ENCODE data around the gene PRKAG1. TPM values are rescaled to one million over a fixed set of nuclear protein-coding genes. Genes with fewer than 3 reads are reported as not detected.
A peak's percentile ranks its signal among the peaks of the same experiment; 100 is the strongest.
"Not testable (repeated sequence)": the region's sequence is repeated elsewhere in the genome, so short reads cannot be mapped to it uniquely, and the experiment has no call there.

Gene PRKAG1
- total RNA-seq (2014; rRNA removed; shearing (Covaris generic)) = 44.2 and 51.1 TPM in 2 replicates

- Histone ChIP-seq H3K27me3 (ENCODE audit: control insufficient read depth, insufficient read depth, low read length) (no peaks in the 10 kb centered on the region), H3K36me3 (replicated peaks; ENCODE audit: control insufficient read depth, insufficient read depth, low read length) (peaks cover 14% of the 10 kb centered on the region), H3K4me3 (ENCODE audit: insufficient read depth, low read depth, low read length) (peak within 1 kb of the TSS; percentile 75)
- DNase-seq = peak; percentile 99
Measured at GRCh38 chr12:49018261-49019119, at the start of gene PRKAG1. Gene PRKAG1 (minus strand): TSS chr12:49018776. CDS start chr12:49018740, 36 bp downstream.

GRCh38 chr12:49066120-49066519 is 47.5 kb upstream of the PRKAG1 start:
- peaks cover 10% of the 10 kb centered on the region for H3K27me3 ChIP-seq (ENCODE audit: control insufficient read depth, insufficient read depth, low read length)
- no peaks in the 10 kb centered on the region for H3K36me3 ChIP-seq (replicated peaks; ENCODE audit: control insufficient read depth, insufficient read depth, low read length)
- no peak for DNase-seq
- H3K4me3 ChIP-seq (ENCODE audit: insufficient read depth, low read depth, low read length) = no peak overlapping the region

- H3K27me3 ChIP-seq (ENCODE audit: control insufficient read depth, insufficient read depth, low read length) = peaks cover 8% of the 10 kb centered on the region
- H3K4me3 ChIP-seq (ENCODE audit: insufficient read depth, low read depth, low read length) = no peak overlapping the region
- DNase-seq = no peak
- no peaks in the 10 kb centered on the region for H3K36me3 ChIP-seq (replicated peaks; ENCODE audit: control insufficient read depth, insufficient read depth, low read length)
Measured at GRCh38 chr12:49064767-49065152, 46.2 kb upstream of the PRKAG1 start.

- not testable (repeated sequence) for H3K36me3 ChIP-seq (replicated peaks; ENCODE audit: control insufficient read depth, insufficient read depth, low read length); DNase-seq; H3K27me3 ChIP-seq (ENCODE audit: control insufficient read depth, insufficient read depth, low read length); H3K4me3 ChIP-seq (ENCODE audit: insufficient read depth, low read depth, low read length)
Measured at GRCh38 chr12:49061916-49062315, 43.3 kb upstream of the PRKAG1 start.

GRCh38 chr12:49061157-49061650 is 42.6 kb upstream of the PRKAG1 start:
- no peak for DNase-seq
- Histone ChIP-seq H3K4me3 (ENCODE audit: insufficient read depth, low read depth, low read length) (peak overlapping the region; percentile 88), H3K27me3 (ENCODE audit: control insufficient read depth, insufficient read depth, low read length) (no peaks in the 10 kb centered on the region), H3K36me3 (replicated peaks; ENCODE audit: control insufficient read depth, insufficient read depth, low read length) (no peaks in the 10 kb centered on the region)

GRCh38 chr12:49060237-49061156 is 41.9 kb upstream of the PRKAG1 start, which contains the start of gene KMT2D:
Gene KMT2D (minus strand): TSS chr12:49060794. CDS start chr12:49055324, 5,470 bp downstream.
- no peaks in the 10 kb centered on the region for H3K27me3 ChIP-seq (ENCODE audit: control insufficient read depth, insufficient read depth, low read length)

GRCh38 chr12:49059299-49060171 is 41.0 kb upstream of the PRKAG1 start:
- peak; percentile 88 for DNase-seq
- peaks cover 6% of the 10 kb centered on the region for H3K36me3 ChIP-seq (replicated peaks; ENCODE audit: control insufficient read depth, insufficient read depth, low read length)
- H3K4me3 ChIP-seq (ENCODE audit: insufficient read depth, low read depth, low read length) = peak overlapping the region; percentile 88
- no peaks in the 10 kb centered on the region for H3K27me3 ChIP-seq (ENCODE audit: control insufficient read depth, insufficient read depth, low read length)

More at GRCh38 chr12:49060237-49061156, 41.9 kb upstream of the PRKAG1 start, which contains the start of gene KMT2D:
- Histone ChIP-seq H3K4me3 (ENCODE audit: insufficient read depth, low read depth, low read length) (peak within 1 kb of the TSS; percentile 88), H3K36me3 (replicated peaks; ENCODE audit: control insufficient read depth, insufficient read depth, low read length) (no peaks in the 10 kb centered on the region)
- DNase-seq = peak; percentile 98

GRCh38 chr12:49059045-49059298 is 40.4 kb upstream of the PRKAG1 start:
- Histone ChIP-seq H3K27me3 (ENCODE audit: control insufficient read depth, insufficient read depth, low read length) (no peaks in the 10 kb centered on the region), H3K36me3 (replicated peaks; ENCODE audit: control insufficient read depth, insufficient read depth, low read length) (peaks cover 11% of the 10 kb centered on the region), H3K4me3 (ENCODE audit: insufficient read depth, low read depth, low read length) (peak overlapping the region; percentile 88)
- DNase-seq = peak; percentile 47

- no peaks in the 10 kb centered on the region for H3K27me3 ChIP-seq (ENCODE audit: control insufficient read depth, insufficient read depth, low read length)
- DNase-seq = peak; percentile 40
- H3K36me3 ChIP-seq (replicated peaks; ENCODE audit: control insufficient read depth, insufficient read depth, low read length) = peaks cover 15% of the 10 kb centered on the region
- H3K4me3 ChIP-seq (ENCODE audit: insufficient read depth, low read depth, low read length) = peak overlapping the region; percentile 88
Measured at GRCh38 chr12:49058366-49059044, 39.9 kb upstream of the PRKAG1 start.

GRCh38 chr12:49057888-49058287 is 39.3 kb upstream of the PRKAG1 start:
- Histone ChIP-seq H3K27me3 (ENCODE audit: control insufficient read depth, insufficient read depth, low read length) (no peaks in the 10 kb centered on the region), H3K4me3 (ENCODE audit: insufficient read depth, low read depth, low read length) (0 out of 2 replicates have a peak overlapping the region, but pooled peaks have one; percentile 6), H3K36me3 (replicated peaks; ENCODE audit: control insufficient read depth, insufficient read depth, low read length) (peaks cover 21% of the 10 kb centered on the region)
- no peak for DNase-seq

- Histone ChIP-seq H3K36me3 (replicated peaks; ENCODE audit: control insufficient read depth, insufficient read depth, low read length) (peaks cover 34% of the 10 kb centered on the region), H3K4me3 (ENCODE audit: insufficient read depth, low read depth, low read length) (no peak overlapping the region), H3K27me3 (ENCODE audit: control insufficient read depth, insufficient read depth, low read length) (no peaks in the 10 kb centered on the region)
- DNase-seq = peak; percentile 88
Measured at GRCh38 chr12:49055978-49056754, 37.6 kb upstream of the PRKAG1 start.

GRCh38 chr12:49055092-49055491 is 36.5 kb upstream of the PRKAG1 start:
- H3K27me3 ChIP-seq (ENCODE audit: control insufficient read depth, insufficient read depth, low read length) = no peaks in the 10 kb centered on the region
- DNase-seq = no peak
- peaks cover 44% of the 10 kb centered on the region for H3K36me3 ChIP-seq (replicated peaks; ENCODE audit: control insufficient read depth, insufficient read depth, low read length)

GRCh38 chr12:49054524-49054923 is 35.9 kb upstream of the PRKAG1 start:
- Histone ChIP-seq H3K4me3 (ENCODE audit: insufficient read depth, low read depth, low read length) (no peak overlapping the region), H3K27me3 (ENCODE audit: control insufficient read depth, insufficient read depth, low read length) (no peaks in the 10 kb centered on the region), H3K36me3 (replicated peaks; ENCODE audit: control insufficient read depth, insufficient read depth, low read length) (peaks cover 48% of the 10 kb centered on the region)
- DNase-seq = no peak

More at GRCh38 chr12:49055092-49055491, 36.5 kb upstream of the PRKAG1 start:
- H3K4me3 ChIP-seq (ENCODE audit: insufficient read depth, low read depth, low read length) = no peak overlapping the region
